ENCODE data around the gene APLP1.
A peak's percentile ranks its signal among the peaks of the same experiment; 100 is the strongest.

APLP1 gene

DNA sequence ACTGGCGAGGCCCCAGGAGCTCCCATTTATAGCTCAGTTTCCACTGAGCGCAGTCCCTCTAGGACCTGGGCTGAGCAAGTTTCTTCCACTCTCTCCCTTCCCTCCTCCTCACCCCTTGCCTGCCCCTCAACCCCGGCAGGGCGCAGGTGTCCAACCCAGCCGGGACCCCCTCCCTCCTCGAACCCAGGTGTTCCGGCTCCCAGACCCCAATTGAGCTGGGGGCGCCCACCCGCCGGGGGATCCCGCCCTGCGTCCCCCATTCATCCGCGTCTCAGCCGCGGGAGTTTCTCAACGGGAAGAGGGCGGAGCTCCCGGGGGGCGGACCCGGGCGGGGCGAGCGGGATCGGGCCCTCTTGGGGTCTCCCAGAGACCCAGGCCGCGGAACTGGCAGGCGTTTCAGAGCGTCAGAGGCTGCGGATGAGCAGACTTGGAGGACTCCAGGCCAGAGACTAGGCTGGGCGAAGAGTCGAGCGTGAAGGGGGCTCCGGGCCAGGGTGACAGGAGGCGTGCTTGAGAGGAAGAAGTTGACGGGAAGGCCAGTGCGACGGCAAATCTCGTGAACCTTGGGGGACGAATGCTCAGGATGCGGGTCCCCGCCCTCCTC, 11.7 kb upstream of the APLP1 start, which contains the start of gene KIRREL2:
Gene KIRREL2 (plus strand): TSS at position 366 of the 604 bp plus-strand sequence. CDS start 209 bp downstream, at position 575.
- TF ChIP-seq, protein P1, sequence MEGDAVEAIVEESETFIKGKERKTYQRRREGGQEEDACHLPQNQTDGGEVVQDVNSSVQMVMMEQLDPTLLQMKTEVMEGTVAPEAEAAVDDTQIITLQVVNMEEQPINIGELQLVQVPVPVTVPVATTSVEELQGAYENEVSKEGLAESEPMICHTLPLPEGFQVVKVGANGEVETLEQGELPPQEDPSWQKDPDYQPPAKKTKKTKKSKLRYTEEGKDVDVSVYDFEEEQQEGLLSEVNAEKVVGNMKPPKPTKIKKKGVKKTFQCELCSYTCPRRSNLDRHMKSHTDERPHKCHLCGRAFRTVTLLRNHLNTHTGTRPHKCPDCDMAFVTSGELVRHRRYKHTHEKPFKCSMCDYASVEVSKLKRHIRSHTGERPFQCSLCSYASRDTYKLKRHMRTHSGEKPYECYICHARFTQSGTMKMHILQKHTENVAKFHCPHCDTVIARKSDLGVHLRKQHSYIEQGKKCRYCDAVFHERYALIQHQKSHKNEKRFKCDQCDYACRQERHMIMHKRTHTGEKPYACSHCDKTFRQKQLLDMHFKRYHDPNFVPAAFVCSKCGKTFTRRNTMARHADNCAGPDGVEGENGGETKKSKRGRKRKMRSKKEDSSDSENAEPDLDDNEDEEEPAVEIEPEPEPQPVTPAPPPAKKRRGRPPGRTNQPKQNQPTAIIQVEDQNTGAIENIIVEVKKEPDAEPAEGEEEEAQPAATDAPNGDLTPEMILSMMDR (IDR thresholded peaks at IDR 0.05; ENCODE audit: borderline replicate concordance, extremely low read depth, low read length, poor library complexity, severe bottlenecking): no peak
- peak; percentile 14 for TF ChIP-seq EZH2 (IDR thresholded peaks at IDR 0.05; ENCODE audit: borderline replicate concordance, low read depth, low read length, severe bottlenecking)
- Histone ChIP-seq H2AFZ (ENCODE audit: low read depth, low read length) (peak within 1 kb of the TSS; percentile 89), H3K4me3 (ENCODE audit: low read depth in 1 of 2, low read length in 2 of 2) (peak within 1 kb of the TSS; percentile 27 to 66; a peak in 3 of 4 replicates), H3K27me3 (ENCODE audit: insufficient read depth, low read length, poor library complexity) (peaks cover 12% of the 10 kb centered on the region), H3K4me2 (ENCODE audit: insufficient read depth, low read length) (peak within 1 kb of the TSS; percentile 88), H3K27ac (ENCODE audit: low read length) (peak within 1 kb of the TSS; percentile 37), H3K36me3 (ENCODE audit: insufficient read depth, low read length) (no peaks in the 10 kb centered on the region), H3K9me3 (ENCODE audit: insufficient read depth, low read length, severe bottlenecking) (no peaks in the 10 kb centered on the region), H3K9ac (ENCODE audit: low read depth, low read length) (peak within 1 kb of the TSS; percentile 53), H3K4me1 (ENCODE audit: insufficient read depth, low read length) (peaks cover 21% of the 10 kb centered on the region), H4K20me1 (ENCODE audit: insufficient read depth, low read length) (no peaks in the 10 kb centered on the region), H3K79me2 (ENCODE audit: insufficient read depth, low read length) (no peaks in the 10 kb centered on the region)
- peak; percentile 76 for DNase-seq
- peak; percentile 87 for ATAC-seq (ENCODE audit: insufficient read depth, low read depth)

DNA sequence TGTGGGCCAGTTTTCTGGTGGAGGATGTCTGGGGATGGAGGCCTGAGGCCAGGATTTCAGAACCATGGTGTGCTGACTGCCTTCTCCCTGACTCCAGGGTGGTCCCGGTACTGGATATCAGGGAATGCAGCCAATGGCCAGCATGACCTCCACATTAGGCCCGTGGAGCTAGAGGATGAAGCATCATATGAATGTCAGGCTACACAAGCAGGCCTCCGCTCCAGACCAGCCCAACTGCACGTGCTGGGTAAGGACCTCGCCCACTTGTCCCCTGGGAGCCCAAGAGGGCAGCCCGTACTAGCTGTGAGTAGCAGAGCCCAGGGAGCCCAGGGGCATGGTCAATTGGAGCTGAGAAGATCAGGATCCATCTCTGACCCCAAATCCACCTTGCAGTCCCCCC, 10.1 kb upstream of the APLP1 start:
- Histone ChIP-seq H3K4me3 (ENCODE audit: low read depth in 1 of 2, low read length in 2 of 2) (no peak overlapping the region), H3K9me3 (ENCODE audit: insufficient read depth, low read length, severe bottlenecking) (no peaks in the 10 kb centered on the region), H3K27me3 (ENCODE audit: insufficient read depth, low read length, poor library complexity) (peaks cover 12% of the 10 kb centered on the region), H3K36me3 (ENCODE audit: insufficient read depth, low read length) (no peaks in the 10 kb centered on the region), H2AFZ (ENCODE audit: low read depth, low read length) (no peak overlapping the region), H4K20me1 (ENCODE audit: insufficient read depth, low read length) (no peaks in the 10 kb centered on the region), H3K9ac (ENCODE audit: low read depth, low read length) (no peak overlapping the region), H3K27ac (ENCODE audit: low read length) (no peak overlapping the region), H3K79me2 (ENCODE audit: insufficient read depth, low read length) (no peaks in the 10 kb centered on the region), H3K4me2 (ENCODE audit: insufficient read depth, low read length) (no peak overlapping the region), H3K4me1 (ENCODE audit: insufficient read depth, low read length) (peaks cover 21% of the 10 kb centered on the region)
- DNase-seq (no peak), ATAC-seq (ENCODE audit: insufficient read depth, low read depth) (no peak)
- TF ChIP-seq, protein P1 (IDR thresholded peaks at IDR 0.05; ENCODE audit: borderline replicate concordance, extremely low read depth, low read length, poor library complexity, severe bottlenecking): no peak
- no peak for TF ChIP-seq EZH2 (IDR thresholded peaks at IDR 0.05; ENCODE audit: borderline replicate concordance, low read depth, low read length, severe bottlenecking)

DNA sequence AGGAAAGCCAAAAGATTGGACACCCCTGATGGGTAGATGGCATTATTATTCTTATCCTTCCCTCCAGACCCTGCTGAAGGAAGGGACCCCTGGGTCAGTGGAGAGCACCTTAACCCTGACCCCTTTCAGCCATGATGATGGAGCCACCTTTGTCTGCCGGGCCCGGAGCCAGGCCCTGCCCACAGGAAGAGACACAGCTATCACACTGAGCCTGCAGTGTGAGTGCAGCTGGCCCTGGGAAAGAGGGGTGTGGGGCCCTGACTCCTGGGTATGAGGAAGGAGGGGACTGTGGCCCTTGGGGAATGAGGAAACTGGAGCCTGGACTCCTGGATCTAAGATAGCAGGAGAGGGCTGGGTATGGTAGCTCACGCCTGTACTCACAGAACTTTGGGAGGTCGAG, 9.0 kb upstream of the APLP1 start:
- no peaks in the 10 kb centered on the region for H3K36me3 ChIP-seq (ENCODE audit: insufficient read depth, low read length)
- peaks cover 21% of the 10 kb centered on the region for H3K4me1 ChIP-seq (ENCODE audit: insufficient read depth, low read length)
- H3K27ac ChIP-seq (ENCODE audit: low read length): no peak overlapping the region
- H3K4me2 ChIP-seq (ENCODE audit: insufficient read depth, low read length): no peak overlapping the region
- H3K9me3 ChIP-seq (ENCODE audit: insufficient read depth, low read length, severe bottlenecking): no peaks in the 10 kb centered on the region
- no peak for ATAC-seq (ENCODE audit: insufficient read depth, low read depth)
- H2AFZ ChIP-seq (ENCODE audit: low read depth, low read length): no peak overlapping the region
- no peak for DNase-seq
- no peaks in the 10 kb centered on the region for H4K20me1 ChIP-seq (ENCODE audit: insufficient read depth, low read length)
- peaks cover 12% of the 10 kb centered on the region for H3K27me3 ChIP-seq (ENCODE audit: insufficient read depth, low read length, poor library complexity)
- no peaks in the 10 kb centered on the region for H3K79me2 ChIP-seq (ENCODE audit: insufficient read depth, low read length)
- H3K4me3 ChIP-seq (ENCODE audit: low read depth in 1 of 2, low read length in 2 of 2): no peak overlapping the region
- no peak for TF ChIP-seq EZH2 (IDR thresholded peaks at IDR 0.05; ENCODE audit: borderline replicate concordance, low read depth, low read length, severe bottlenecking)
- TF ChIP-seq, protein P1 (IDR thresholded peaks at IDR 0.05; ENCODE audit: borderline replicate concordance, extremely low read depth, low read length, poor library complexity, severe bottlenecking): no peak
- H3K9ac ChIP-seq (ENCODE audit: low read depth, low read length): no peak overlapping the region
